ENCODE measurements around the gene IGFL2. TPM values are rescaled to one million over a fixed set of nuclear protein-coding genes. Genes with fewer than 3 reads are reported as not detected.

IGFL2 gene
- total and polyA plus RNA-seq, 4 donors, result not detected

DNA sequence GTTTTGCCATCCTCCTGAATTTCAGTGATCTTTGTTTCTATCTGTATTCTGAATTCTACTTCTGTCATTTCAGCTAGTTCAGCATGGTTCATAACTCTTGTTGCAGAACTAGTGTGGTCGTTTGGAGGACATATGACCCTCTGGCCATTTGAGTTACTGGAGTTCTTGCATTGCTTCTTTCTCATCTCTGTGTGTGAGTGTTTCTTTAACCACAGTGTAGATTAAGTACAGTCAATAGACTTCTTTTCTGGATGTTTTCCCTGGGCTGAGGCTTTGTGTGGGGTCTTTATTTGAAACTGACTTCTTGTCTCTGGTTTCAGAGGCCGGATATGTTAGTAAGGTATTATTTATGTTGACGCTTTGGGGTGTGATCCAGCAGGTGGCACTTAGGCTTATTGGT lies 14.7 kb downstream of the IGFL2 start:
- no peak overlapping the region for H3K27ac ChIP-seq (ENCODE audit: low read depth in 1 of 2, low read length in 1 of 2)
- H3K27me3 ChIP-seq (ENCODE audit: control insufficient read depth in 3 of 3, insufficient read depth in 3 of 3, low read length in 2 of 3), result no peaks in the 10 kb centered on the region
- peaks cover 0 to 6% (median 0%) of the 10 kb centered on the region in 5 donors for H3K4me1 ChIP-seq (ENCODE audit: control insufficient read depth in 5 of 5, insufficient read depth in 5 of 5, low read length in 5 of 5)
- H3K9me3 ChIP-seq (ENCODE audit: control insufficient read depth in 4 of 4, insufficient read depth in 3 of 4, low read length in 3 of 4), result peaks cover 0 to 7% (median 3%) of the 10 kb centered on the region in 4 donors
- no peak for ATAC-seq (ENCODE audit: insufficient read depth, low FRiP score)
- DNase-seq, result no peak
- WGBS, 2 donors, result 76 to 80% methylated on average over 3 of the region's 3 CpGs
- H3K36me3 ChIP-seq (ENCODE audit: control insufficient read depth in 4 of 4, insufficient read depth in 4 of 4, low read length in 4 of 4), result no peaks in the 10 kb centered on the region
- H3K9ac ChIP-seq (ENCODE audit: insufficient read depth in 1 of 2, low read length in 2 of 2), result no peak overlapping the region
- TF ChIP-seq, protein P1, sequence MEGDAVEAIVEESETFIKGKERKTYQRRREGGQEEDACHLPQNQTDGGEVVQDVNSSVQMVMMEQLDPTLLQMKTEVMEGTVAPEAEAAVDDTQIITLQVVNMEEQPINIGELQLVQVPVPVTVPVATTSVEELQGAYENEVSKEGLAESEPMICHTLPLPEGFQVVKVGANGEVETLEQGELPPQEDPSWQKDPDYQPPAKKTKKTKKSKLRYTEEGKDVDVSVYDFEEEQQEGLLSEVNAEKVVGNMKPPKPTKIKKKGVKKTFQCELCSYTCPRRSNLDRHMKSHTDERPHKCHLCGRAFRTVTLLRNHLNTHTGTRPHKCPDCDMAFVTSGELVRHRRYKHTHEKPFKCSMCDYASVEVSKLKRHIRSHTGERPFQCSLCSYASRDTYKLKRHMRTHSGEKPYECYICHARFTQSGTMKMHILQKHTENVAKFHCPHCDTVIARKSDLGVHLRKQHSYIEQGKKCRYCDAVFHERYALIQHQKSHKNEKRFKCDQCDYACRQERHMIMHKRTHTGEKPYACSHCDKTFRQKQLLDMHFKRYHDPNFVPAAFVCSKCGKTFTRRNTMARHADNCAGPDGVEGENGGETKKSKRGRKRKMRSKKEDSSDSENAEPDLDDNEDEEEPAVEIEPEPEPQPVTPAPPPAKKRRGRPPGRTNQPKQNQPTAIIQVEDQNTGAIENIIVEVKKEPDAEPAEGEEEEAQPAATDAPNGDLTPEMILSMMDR (IDR thresholded peaks at IDR 0.05; ENCODE audit: control extremely low read depth, extremely low read depth), result no peak
- no peak overlapping the region for H3K4me3 ChIP-seq

DNA sequence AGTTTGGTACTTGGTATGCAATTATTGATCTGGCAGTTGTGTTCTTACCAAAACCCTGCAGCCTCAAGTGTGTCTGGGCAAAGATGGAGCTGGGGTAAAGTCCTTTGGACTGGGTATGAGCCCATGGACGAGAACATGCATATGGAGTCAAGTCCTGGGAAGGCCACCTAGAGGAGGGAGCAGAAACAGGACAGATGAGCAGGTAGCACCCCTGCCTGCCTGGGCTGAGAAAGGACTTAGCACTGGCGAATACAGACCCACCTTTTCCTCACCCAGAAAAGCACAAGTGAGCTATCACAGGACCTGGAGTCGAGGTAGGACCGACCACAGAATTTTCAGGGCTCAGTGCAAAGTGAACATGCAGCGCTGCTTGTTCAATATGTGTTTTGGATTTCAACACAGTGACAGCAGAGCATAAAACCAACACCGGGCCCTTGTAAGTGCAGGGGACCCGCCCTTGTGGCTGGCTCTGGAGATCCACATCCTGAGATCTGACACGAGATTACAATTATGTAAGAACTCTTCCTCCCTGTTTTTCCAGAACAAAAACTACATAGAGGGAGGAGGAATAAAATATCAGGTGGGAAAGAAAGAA lies 25.9 kb downstream of the IGFL2 start:
- WGBS, 2 donors, result 54 to 56% methylated on average over 8 of the region's 8 CpGs
- Histone ChIP-seq H3K36me3 (ENCODE audit: control insufficient read depth in 4 of 4, insufficient read depth in 4 of 4, low read length in 4 of 4) (no peaks in the 10 kb centered on the region), H3K27ac (ENCODE audit: low read depth in 1 of 2, low read length in 1 of 2) (no peak overlapping the region), H3K4me3 (no peak overlapping the region), H3K4me1 (ENCODE audit: control insufficient read depth in 5 of 5, insufficient read depth in 5 of 5, low read length in 5 of 5) (no peaks in the 10 kb centered on the region), H3K27me3 (ENCODE audit: control insufficient read depth in 3 of 3, insufficient read depth in 3 of 3, low read length in 2 of 3) (no peaks in the 10 kb centered on the region), H3K9me3 (ENCODE audit: control insufficient read depth in 4 of 4, insufficient read depth in 3 of 4, low read length in 3 of 4) (peaks cover 0 to 6% (median 2%) of the 10 kb centered on the region in 4 donors), H3K9ac (ENCODE audit: insufficient read depth in 1 of 2, low read length in 2 of 2) (no peak overlapping the region)
- ATAC-seq (ENCODE audit: insufficient read depth, low FRiP score) (no peak), DNase-seq (no peak)
- TF ChIP-seq, protein P1 (IDR thresholded peaks at IDR 0.05; ENCODE audit: control extremely low read depth, extremely low read depth), result no peak

DNA sequence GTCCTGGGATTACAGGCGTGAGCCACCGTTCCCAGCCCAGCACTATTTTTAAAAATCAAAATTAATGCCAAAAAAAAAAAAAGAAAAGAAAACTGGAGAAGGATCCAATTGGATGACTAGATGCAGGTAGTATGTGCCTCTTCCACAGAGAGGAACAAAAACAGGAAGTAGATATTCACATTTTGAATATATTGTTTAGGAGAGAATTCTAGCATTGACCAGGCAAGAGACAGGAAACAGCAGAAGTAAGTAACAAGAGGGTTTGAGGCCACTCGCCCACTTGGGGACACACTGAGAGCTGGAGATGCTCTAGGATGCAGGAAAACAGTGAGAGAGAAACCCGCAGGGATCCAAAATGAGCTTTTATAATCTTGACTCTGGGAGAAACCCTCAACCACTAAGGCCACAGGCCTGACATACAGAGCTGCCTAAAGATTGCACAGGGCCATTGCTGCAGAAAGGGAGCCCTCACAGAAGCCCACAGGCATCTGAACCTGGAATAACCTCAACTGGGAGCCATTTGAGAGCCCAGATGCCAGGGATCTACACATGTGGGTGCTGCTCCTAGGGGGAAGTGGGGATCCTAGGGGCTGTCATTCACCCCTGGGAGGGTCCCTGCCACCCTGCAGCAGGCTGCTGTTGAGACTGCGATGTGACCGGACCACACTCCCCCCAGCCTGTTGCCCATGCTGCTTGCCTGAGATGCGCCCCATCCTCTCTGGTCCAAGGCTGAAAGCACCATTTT lies 28.2 kb downstream of the IGFL2 start:
- no peaks in the 10 kb centered on the region for H3K27me3 ChIP-seq (ENCODE audit: control insufficient read depth in 3 of 3, insufficient read depth in 3 of 3, low read length in 2 of 3)
- TF ChIP-seq, protein P1 (IDR thresholded peaks at IDR 0.05; ENCODE audit: control extremely low read depth, extremely low read depth), result no peak
- H3K36me3 ChIP-seq (ENCODE audit: control insufficient read depth in 4 of 4, insufficient read depth in 4 of 4, low read length in 4 of 4), result no peaks in the 10 kb centered on the region
- no peak overlapping the region for H3K4me3 ChIP-seq
- no peak overlapping the region for H3K9ac ChIP-seq (ENCODE audit: insufficient read depth in 1 of 2, low read length in 2 of 2)
- WGBS, 2 donors, result 84 to 90% methylated on average over 7 of the region's 7 CpGs
- H3K9me3 ChIP-seq (ENCODE audit: control insufficient read depth in 4 of 4, insufficient read depth in 3 of 4, low read length in 3 of 4), result no peaks in the 10 kb centered on the region
- H3K4me1 ChIP-seq (ENCODE audit: control insufficient read depth in 5 of 5, insufficient read depth in 5 of 5, low read length in 5 of 5), result no peaks in the 10 kb centered on the region
- ATAC-seq (ENCODE audit: insufficient read depth, low FRiP score) (no peak), DNase-seq (no peak)
- no peak overlapping the region for H3K27ac ChIP-seq (ENCODE audit: low read depth in 1 of 2, low read length in 1 of 2)
